ENCODE results near the gene CFAP61.

DNA sequence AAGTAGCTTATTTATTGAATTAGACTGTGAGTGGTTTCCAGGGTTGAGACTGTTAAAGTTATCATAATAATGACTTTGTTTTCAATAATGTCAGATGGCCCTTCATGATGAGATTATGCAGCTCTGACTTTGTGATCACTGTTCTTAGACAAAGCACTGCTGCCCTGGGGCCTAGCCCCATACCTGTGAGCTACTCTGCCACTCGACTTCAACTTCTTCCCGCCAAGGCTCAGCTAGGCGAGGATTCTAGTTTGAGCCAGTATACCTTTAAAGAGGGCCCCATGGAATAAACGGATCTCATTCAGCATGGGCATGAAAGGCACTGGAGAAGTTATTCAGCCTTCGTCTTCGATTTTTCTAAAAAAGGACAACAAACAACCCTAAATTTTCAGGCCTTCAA, 270.6 kb downstream of the CFAP61 start:
- TF ChIP-seq, protein P1, sequence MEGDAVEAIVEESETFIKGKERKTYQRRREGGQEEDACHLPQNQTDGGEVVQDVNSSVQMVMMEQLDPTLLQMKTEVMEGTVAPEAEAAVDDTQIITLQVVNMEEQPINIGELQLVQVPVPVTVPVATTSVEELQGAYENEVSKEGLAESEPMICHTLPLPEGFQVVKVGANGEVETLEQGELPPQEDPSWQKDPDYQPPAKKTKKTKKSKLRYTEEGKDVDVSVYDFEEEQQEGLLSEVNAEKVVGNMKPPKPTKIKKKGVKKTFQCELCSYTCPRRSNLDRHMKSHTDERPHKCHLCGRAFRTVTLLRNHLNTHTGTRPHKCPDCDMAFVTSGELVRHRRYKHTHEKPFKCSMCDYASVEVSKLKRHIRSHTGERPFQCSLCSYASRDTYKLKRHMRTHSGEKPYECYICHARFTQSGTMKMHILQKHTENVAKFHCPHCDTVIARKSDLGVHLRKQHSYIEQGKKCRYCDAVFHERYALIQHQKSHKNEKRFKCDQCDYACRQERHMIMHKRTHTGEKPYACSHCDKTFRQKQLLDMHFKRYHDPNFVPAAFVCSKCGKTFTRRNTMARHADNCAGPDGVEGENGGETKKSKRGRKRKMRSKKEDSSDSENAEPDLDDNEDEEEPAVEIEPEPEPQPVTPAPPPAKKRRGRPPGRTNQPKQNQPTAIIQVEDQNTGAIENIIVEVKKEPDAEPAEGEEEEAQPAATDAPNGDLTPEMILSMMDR (tag by site-specific recombination; IDR thresholded peaks at IDR 0.05) = no peak
- TF ChIP-seq MZF1 (tag by site-specific recombination; IDR thresholded peaks at IDR 0.05; ENCODE audit: borderline replicate concordance) (no peak), BCL11A (tag by site-specific recombination; IDR thresholded peaks at IDR 0.05; ENCODE audit: low read depth) (no peak)
